ENCODE results near the gene MEG3. TPM values are rescaled to one million over a fixed set of nuclear protein-coding genes. Genes with fewer than 3 reads are reported as not detected.

The MEG3 gene
- total RNA-seq, 4 donors from 2014 or later, result 5.0 to 28.9 (median 10.2) TPM

GRCh38 chr14:100824091-100824551, 1.8 kb upstream of the MEG3 start:
- no peak for TF ChIP-seq POLR2AphosphoS5 (IDR thresholded peaks at IDR 0.05)
- TF ChIP-seq EP300 (IDR thresholded peaks at IDR 0.05), result no peak
- TF ChIP-seq CTCF (IDR thresholded peaks at IDR 0.05), result no peak
- no peak for TF ChIP-seq POLR2A (IDR thresholded peaks at IDR 0.05)
- no peak for DNase-seq (ENCODE audit: low spot score in 2 of 2)
- Histone ChIP-seq H3K4me1 (peaks cover 7% of the 10 kb centered on the region), H3K27ac (no peak overlapping the region), H3K36me3 (no peaks in the 10 kb centered on the region), H3K4me3 (no peak overlapping the region), H3K9me3 (no peaks in the 10 kb centered on the region), H3K27me3 (peaks cover 40% of the 10 kb centered on the region)
- 71% methylated on average over 16 of the region's 32 CpGs for WGBS

- H3K9me3 ChIP-seq, result no peaks in the 10 kb centered on the region
- peak overlapping the region; percentile 43 for H3K4me3 ChIP-seq
- H3K27me3 ChIP-seq, result peaks cover 40% of the 10 kb centered on the region
- no peaks in the 10 kb centered on the region for H3K36me3 ChIP-seq
- H3K4me1 ChIP-seq, result peaks cover 7% of the 10 kb centered on the region
- H3K27ac ChIP-seq, result no peak overlapping the region
- TF ChIP-seq EP300 (IDR thresholded peaks at IDR 0.05) (no peak), CTCF (IDR thresholded peaks at IDR 0.05) (no peak), POLR2AphosphoS5 (IDR thresholded peaks at IDR 0.05) (no peak), POLR2A (IDR thresholded peaks at IDR 0.05) (no peak)
- DNase-seq (ENCODE audit: low spot score in 2 of 2), result no peak
- WGBS, result 79% methylated on average over 29 of the region's 36 CpGs
Observed at GRCh38 chr14:100824901-100825712, 811 bp upstream of the MEG3 start.

- Histone ChIP-seq H3K27me3 (peaks cover 40% of the 10 kb centered on the region), H3K9me3 (no peaks in the 10 kb centered on the region), H3K27ac (peak overlapping the region; percentile 59), H3K4me3 (peak overlapping the region; percentile 43), H3K36me3 (no peaks in the 10 kb centered on the region), H3K4me1 (peaks cover 7% of the 10 kb centered on the region)
- no peak for DNase-seq (ENCODE audit: low spot score in 2 of 2)
- WGBS, result 39% methylated on average over 25 of the region's 27 CpGs
- TF ChIP-seq POLR2A (IDR thresholded peaks at IDR 0.05) (no peak), CTCF (IDR thresholded peaks at IDR 0.05) (no peak), EP300 (IDR thresholded peaks at IDR 0.05) (no peak), POLR2AphosphoS5 (IDR thresholded peaks at IDR 0.05) (no peak)
Observed at GRCh38 chr14:100826391-100827100, 628 bp downstream of the MEG3 start.

- peak overlapping the region; percentile 43 for H3K4me3 ChIP-seq
- peaks cover 4% of the 10 kb centered on the region for H3K4me1 ChIP-seq
- TF ChIP-seq POLR2AphosphoS5 (IDR thresholded peaks at IDR 0.05) (no peak), CTCF (IDR thresholded peaks at IDR 0.05) (peak in 1 of 2 donors; percentile 42)
- DNase-seq (ENCODE audit: low spot score in 2 of 2), result no peak
- H3K9me3 ChIP-seq, result no peaks in the 10 kb centered on the region
- no peaks in the 10 kb centered on the region for H3K36me3 ChIP-seq
- H3K27ac ChIP-seq, result peak overlapping the region; percentile 59
- WGBS, result 52% methylated on average over 53 of the region's 61 CpGs
- H3K27me3 ChIP-seq, result peaks cover 40% of the 10 kb centered on the region
Observed at GRCh38 chr14:100827101-100828021, 1.4 kb downstream of the MEG3 start.

Data from suprapubic skin (tissue), 4 donors.